ENCODE data around the gene PID1.

GRCh38 chr2:229041691-229042090, 229.4 kb downstream of the PID1 start:
- TF ChIP-seq CTCF (IDR thresholded peaks at IDR 0.05) (no peak), POLR2A (IDR thresholded peaks at IDR 0.05) (no peak)
